Epithelial cell of proximal tubule (primary cell): ENCODE results near the gene SLC25A11. TPM values are rescaled to one million over a fixed set of nuclear protein-coding genes. Genes with fewer than 3 reads are reported as not detected.
A peak's percentile ranks its signal among the peaks of the same experiment; 100 is the strongest.

Source experiments
- DNase-seq: peaks from one replicate; pipeline ENCODE4 v3.0.0-alpha.2; 2011; ENCODE audit warnings: low read depth
- H3K4me3 ChIP-seq: 2 replicates; pipeline ENCODE4 v1.5.1; 2011; ENCODE audit warnings: low read depth, mild to moderate bottlenecking, low read length
- CTCF ChIP-seq: conservative IDR thresholded peaks from 2 replicates; pipeline ENCODE4 v1.5.1; 2012; ENCODE audit warnings: low read depth, mild to moderate bottlenecking, low read length
- total RNA-seq: library from RNA; depleted of rRNA; stranded (reverse); fragments of >200 nt; gene quantifications from 2 replicates; pipeline ENCODE4 v1.2.3, GENCODE V29; 2015

The SLC25A11 gene
- total RNA-seq, 1 donor from 2014 or later = 45.5 TPM

- TF ChIP-seq CTCF = no peak
- peak overlapping the region; percentile 93 for H3K4me3 ChIP-seq
- no peak for DNase-seq
Measured at GRCh38 chr17:4938688-4939545, 929 bp downstream of the SLC25A11 start.

GRCh38 chr17:4938069-4938491 lies 1.8 kb downstream of the SLC25A11 start:
- no peak for TF ChIP-seq CTCF
- DNase-seq = no peak
- H3K4me3 ChIP-seq = peak overlapping the region; percentile 93

- no peak for TF ChIP-seq CTCF
- H3K4me3 ChIP-seq = no peak overlapping the region
- DNase-seq = no peak
Measured at GRCh38 chr17:4937553-4937952, 2.3 kb downstream of the SLC25A11 start.

- no peak for DNase-seq
- no peak for TF ChIP-seq CTCF
Measured at GRCh38 chr17:4936436-4936835, 3.4 kb downstream of the SLC25A11 start.

GRCh38 chr17:4935650-4936049 lies 4.2 kb downstream of the SLC25A11 start:
- H3K4me3 ChIP-seq = no peak overlapping the region
- TF ChIP-seq CTCF = no peak
- DNase-seq = no peak

More at GRCh38 chr17:4936436-4936835, 3.4 kb downstream of the SLC25A11 start:
- no peak overlapping the region for H3K4me3 ChIP-seq

- DNase-seq = no peak
- no peak overlapping the region for H3K4me3 ChIP-seq
- TF ChIP-seq CTCF = peak; percentile 54
Measured at GRCh38 chr17:4934173-4934979, 5.5 kb downstream of the SLC25A11 start.
